Epithelial cell of umbilical artery (primary cell): ENCODE data around the gene SMCO2. TPM values are rescaled to one million over a fixed set of nuclear protein-coding genes. Genes with fewer than 3 reads are reported as not detected.

Experiments used
- total RNA-seq: library from RNA; depleted of rRNA; stranded (reverse); fragments of >200 nt; gene quantifications from 2 replicates; pipeline ENCODE4 v1.2.3, GENCODE V29; 2014

The SMCO2 gene
- not detected in 2 replicates for total RNA-seq

DNA sequence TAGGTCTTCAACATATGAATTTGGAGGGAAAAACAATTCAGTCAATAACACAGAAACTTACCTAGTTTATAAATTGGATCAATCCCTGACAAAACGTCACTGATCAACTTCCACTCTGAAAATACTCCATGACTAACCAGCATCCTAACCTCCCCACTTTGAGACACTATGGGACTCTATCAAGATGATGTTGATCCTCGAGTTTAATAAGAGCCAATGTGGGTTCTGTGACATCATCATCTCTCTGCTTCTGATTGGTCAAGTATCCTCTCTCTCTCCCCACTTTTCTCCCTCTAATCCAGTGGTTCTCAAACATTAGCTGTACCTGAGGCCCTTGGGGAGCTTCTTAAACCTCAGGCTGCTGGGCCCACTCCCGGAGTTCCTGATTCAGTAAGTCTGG lies at the start of gene SMCO2:
SMCO2 (plus strand) TSS at position 301 of the 400 bp plus-strand sequence. CDS start 23,896 bp downstream, outside the sequence.

DNA sequence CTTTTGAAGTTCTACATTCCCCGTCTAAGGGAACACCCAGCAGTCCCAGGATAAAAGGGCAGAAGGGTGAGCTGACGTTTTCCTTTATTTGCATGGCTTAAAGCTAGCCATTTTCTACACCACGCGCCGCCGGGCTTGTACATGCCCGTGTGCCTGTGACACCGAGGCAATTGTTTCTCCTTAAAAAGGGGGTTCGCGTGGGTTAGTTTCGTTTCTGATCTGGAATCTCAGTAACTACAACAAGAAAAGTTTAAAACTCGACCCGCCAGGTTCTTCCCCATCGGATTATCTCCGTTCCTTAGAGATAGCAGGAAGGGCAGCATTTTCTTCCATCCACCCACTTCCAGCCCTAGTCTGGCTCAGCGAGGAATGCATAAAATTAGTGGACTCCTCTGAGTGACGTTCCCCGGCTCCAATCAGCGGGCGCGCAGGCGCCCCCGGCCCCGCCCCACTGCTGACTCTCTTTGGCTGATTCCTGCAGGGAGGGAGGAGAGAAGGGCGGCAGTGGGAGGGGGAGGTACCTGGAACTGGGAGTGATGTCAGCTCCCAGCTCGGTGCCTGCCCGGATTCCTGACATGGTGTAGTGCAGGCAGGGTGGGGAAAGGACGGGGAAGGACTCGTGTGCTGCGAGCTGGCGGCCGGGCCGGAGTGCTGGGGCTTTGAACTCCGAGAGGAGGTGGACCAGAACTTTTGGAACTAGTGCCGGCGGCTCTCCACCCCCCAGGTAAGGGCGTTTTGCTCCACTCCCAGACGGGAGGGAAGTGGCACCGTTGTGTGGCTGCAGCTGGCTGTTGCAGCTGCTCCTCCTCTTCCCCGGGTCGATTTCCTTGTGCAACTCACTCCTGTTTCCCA lies 77.3 kb downstream of the SMCO2 start, which contains the start of gene PPFIBP1:
PPFIBP1 (plus strand) TSS at position 565 of the 852 bp plus-strand sequence. CDS start 109,191 bp downstream, outside the sequence.

Other genes starting within 250 kb of the SMCO2 start
- gene STK38L, start 202.4 kb upstream of the SMCO2 start, total RNA-seq, result 35.1 and 72.3 TPM in 2 replicates
- gene BMAL2, start 113.9 kb upstream of the SMCO2 start, total RNA-seq, result 42.6 and 51.7 TPM in 2 replicates
- 72.8 and 145 TPM in 2 replicates for gene PPFIBP1, start 77.5 kb downstream of the SMCO2 start, total RNA-seq
- 0.97 and 1.7 TPM in 2 replicates for gene REP15, start 249.7 kb downstream of the SMCO2 start, total RNA-seq